Liver (tissue), 3 donors: Measurements from ENCODE around the gene PTPN6.

Experiments
- EGR1 ChIP-seq, 2 donors: IDR thresholded peaks; 2 replicates each; pipeline ENCODE4 v1.6.1; 2016 to 2018; ENCODE audit warnings: antibody characterized with exemption in 2 of 2, low read depth in 2 of 2
- JUND ChIP-seq, 2 donors: IDR thresholded peaks; 2 replicates each; pipeline ENCODE4 v1.6.1; 2016; ENCODE audit warnings: antibody characterized with exemption in 2 of 2
- TAF1 ChIP-seq: conservative IDR thresholded peaks from 2 replicates; pipeline ENCODE4 v1.6.1; 2016; ENCODE audit warnings: antibody characterized with exemption, mild to moderate bottlenecking
- TF ChIP-seq, protein P1 (sequence below): fragments of 150-350 bp; IDR thresholded peaks from 2 replicates; pipeline ENCODE4 v1.5.1; 2017; ENCODE audit warnings: improper control_type of control experiment, low read depth, low read length; ENCODE audit not compliant: missing input control
- TF ChIP-seq, protein P2 (sequence below): IDR thresholded peaks from 2 replicates; pipeline ENCODE4 v1.6.1; 2016; ENCODE audit warnings: antibody characterized with exemption
- donor health status: healthy.
- donor health status: healthy.

DNA sequence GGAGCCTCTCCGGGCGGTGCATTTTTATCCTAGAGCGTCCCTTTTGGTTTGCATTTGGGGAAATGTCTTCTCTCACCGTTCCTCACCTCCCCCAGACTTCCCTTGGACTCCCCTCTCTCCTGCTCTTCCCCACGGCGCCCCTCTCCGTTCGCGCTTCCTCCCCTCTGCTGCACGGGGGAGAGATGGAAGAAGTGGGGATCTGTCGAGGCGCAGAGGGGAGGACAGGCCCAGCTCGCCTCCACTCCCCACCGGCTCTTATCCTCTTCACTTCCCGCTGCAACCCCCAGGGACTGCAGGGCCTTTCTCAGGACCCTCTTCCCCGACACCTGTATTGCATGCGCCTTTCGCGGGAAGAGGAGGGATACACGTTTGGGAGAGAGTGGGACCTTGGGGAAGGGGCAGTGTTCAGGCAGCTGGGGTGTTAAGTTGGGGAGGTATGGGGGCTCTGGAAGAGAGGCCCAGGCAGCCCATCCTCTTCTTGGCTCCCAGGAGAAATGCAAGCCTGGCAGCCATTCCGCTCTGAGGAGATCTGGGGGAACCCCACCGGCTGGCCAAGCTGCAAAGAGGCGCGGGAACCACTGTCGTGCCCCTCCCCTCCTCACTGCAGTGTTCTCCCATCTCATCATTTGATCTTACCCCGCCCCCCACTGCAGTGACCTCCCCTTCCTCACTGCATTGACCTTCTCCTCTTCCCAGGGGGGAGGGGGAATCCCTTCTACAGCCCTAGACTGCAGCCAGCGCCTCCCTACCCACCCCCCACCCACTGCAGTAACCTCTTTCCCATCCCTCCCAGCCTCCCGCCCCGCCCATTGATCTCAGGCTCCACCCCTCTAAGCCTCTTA, 36.0 kb upstream of the PTPN6 start:
- TF ChIP-seq, protein P1, sequence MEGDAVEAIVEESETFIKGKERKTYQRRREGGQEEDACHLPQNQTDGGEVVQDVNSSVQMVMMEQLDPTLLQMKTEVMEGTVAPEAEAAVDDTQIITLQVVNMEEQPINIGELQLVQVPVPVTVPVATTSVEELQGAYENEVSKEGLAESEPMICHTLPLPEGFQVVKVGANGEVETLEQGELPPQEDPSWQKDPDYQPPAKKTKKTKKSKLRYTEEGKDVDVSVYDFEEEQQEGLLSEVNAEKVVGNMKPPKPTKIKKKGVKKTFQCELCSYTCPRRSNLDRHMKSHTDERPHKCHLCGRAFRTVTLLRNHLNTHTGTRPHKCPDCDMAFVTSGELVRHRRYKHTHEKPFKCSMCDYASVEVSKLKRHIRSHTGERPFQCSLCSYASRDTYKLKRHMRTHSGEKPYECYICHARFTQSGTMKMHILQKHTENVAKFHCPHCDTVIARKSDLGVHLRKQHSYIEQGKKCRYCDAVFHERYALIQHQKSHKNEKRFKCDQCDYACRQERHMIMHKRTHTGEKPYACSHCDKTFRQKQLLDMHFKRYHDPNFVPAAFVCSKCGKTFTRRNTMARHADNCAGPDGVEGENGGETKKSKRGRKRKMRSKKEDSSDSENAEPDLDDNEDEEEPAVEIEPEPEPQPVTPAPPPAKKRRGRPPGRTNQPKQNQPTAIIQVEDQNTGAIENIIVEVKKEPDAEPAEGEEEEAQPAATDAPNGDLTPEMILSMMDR = no peak
- TF ChIP-seq, protein P2, sequence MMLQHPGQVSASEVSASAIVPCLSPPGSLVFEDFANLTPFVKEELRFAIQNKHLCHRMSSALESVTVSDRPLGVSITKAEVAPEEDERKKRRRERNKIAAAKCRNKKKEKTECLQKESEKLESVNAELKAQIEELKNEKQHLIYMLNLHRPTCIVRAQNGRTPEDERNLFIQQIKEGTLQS = no peak
- no peak for TF ChIP-seq JUND (IDR thresholded peaks at IDR 0.05)
- TF ChIP-seq TAF1 = no peak
- no peak for TF ChIP-seq EGR1 (IDR thresholded peaks at IDR 0.05; ENCODE audit: low read depth in 2 of 2)
